GM19463 (cell line): Measurements from ENCODE around the gene GEMIN4.
"Not testable (repeated sequence)": the region's sequence is repeated elsewhere in the genome, so short reads cannot be mapped to it uniquely, and the experiment has no call there.

ENCODE experiments used
- ATAC-seq: cut with Tn5 transposase; IDR thresholded peaks from one replicate; pipeline ENCODE4 v1.9.1; 2021; ENCODE audit warnings: mild to moderate bottlenecking, moderate library complexity; ENCODE audit not compliant: unreplicated experiment

GEMIN4 gene

DNA sequence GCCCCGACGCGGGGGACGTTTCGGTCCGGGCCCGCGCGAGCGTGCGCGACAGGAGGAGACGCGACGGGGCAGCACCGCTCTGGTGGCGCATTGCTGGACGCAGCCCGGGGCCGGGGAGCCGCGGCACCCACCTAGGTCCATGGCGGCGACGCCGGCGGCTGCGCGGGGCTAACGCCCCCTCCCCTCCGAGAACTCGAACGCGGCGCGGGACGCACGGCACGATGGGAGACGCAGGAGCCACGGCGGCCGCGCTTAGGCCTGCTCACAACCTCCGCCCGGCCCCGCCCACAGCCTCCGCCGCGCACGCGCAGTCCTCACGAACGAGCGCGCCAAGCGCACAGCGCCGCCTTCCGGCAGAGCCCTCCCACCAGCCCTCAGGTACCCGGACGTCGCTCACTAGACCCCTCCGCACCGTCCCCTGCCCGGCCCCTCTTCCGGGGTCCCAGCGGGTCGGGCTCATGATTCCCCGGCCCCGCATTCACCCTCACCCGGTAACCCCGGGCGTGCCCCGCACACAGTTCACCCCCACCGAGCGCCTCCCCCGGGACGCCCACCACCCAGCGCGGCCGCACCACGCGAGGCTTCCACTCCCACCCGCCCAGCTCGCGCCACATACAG lies at the start of gene GEMIN4:
Gene GEMIN4 (minus strand): TSS at position 263 of the 618 bp plus-strand sequence. CDS start 122 bp downstream, at position 141.
- peak; percentile 82 for ATAC-seq

DNA sequence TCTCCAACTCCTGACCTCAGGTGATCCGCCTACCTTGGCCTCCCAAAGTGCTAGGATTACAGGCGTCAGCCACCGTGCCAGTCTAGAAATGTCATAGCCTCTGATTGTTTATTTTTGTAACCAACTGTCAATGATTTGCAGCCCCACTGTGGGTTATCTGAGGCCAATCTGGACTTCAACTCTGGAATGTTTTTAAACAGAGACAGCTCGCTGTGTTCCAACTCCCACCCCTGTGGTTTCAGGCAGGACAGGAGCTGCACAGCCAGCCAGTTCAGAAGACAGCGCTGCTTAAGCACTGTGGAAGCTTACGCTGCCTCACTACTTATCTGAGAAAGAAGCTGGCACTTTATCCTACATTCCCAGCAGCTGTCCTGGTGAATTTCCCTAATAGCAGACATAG lies 49.6 kb upstream of the GEMIN4 start:
- ATAC-seq = no peak

- ATAC-seq = no peak
Measured at GRCh38 chr17:800446-801242, 48.6 kb upstream of the GEMIN4 start.

DNA sequence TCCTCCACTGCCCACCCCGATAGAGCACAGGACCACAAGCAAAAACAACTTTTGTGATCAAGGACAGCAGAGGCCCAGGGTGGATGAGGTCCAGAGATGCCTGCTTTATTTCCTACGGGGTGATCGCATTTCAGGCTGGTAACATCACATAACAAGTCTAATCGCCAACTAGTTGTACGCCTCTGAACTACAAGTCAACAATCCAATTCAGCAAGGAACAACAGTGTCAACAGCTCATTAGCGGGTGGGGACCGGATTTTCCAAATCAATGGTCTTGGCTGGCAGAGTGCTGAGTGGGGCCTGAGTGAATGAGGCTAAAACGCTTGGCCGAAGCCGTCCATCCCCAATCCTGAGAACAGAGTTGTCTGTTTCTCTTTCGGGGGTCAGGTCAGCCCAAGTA lies 47.2 kb upstream of the GEMIN4 start:
- ATAC-seq = no peak

- no peak for ATAC-seq
Measured at GRCh38 chr17:798246-798645, 46.2 kb upstream of the GEMIN4 start.

DNA sequence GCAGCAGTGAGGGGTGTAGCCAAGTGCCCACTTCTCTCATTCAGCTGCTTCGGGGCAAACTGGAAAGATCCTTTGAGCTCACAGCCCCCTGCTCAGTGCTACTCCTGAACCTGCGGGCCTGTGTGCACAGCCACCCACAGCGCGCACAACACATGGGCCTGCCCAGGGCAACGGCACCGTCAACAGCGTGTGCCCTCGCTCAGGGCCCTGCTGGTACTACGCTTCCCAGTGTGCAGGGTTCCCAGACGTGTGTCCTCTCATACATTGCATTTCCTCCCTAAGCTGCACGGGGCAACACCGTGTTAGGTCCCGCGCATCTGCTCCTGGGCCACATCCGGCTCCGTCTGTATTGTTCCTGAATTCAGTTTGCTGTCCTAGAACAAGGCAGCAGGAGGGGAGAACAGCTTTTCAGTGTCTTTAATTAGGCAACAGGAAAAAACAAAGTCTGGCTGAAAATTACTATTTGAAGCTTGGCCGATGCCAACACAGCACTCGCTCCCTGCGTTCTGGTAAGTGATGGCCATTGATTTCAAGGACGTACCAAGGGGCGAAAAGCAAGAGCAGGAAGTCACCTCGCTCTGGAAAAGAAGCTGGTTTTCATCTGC lies 45.3 kb upstream of the GEMIN4 start:
- no peak for ATAC-seq

DNA sequence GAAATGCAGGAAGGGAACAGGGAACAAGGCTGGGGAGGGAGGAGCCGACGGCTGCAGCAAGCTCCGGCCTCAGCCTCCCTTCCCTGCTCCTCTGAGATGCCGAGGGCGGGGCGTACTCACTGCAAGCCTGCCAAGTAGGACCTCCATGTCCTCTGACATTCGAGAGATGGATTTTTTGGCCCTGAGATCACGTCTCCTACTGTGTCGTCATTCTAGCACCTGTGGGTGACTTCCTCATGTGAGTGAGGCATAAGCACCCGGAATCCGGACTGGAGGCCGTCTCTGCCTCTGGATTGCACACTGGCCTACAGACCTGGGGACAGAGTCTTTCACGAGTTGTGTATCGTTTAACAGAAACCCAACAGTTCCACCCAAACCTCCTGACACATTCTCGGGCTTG lies 44.5 kb upstream of the GEMIN4 start:
- ATAC-seq = no peak

GRCh38 chr17:795721-796120 lies 43.7 kb upstream of the GEMIN4 start:
- ATAC-seq = no peak

DNA sequence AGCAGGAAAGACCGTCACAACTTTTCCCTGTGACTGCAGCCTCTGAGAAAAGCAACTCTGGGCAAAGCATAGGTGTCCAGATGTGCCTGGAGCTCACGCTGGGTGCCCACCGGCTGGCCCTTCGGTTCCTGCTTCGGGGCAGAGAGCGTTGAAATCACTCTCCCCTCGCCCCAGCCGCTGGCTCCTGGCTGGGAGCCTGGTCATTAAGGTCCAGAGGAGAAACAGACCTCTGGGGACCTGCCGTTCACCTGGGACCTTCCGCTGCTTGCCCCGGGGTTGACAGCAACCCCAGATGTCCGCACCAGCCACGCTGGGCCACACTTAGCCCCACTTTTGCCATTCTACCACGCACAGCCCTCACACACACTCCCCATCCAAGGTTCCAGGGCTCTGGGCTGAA lies 43.2 kb upstream of the GEMIN4 start:
- no peak for ATAC-seq

DNA sequence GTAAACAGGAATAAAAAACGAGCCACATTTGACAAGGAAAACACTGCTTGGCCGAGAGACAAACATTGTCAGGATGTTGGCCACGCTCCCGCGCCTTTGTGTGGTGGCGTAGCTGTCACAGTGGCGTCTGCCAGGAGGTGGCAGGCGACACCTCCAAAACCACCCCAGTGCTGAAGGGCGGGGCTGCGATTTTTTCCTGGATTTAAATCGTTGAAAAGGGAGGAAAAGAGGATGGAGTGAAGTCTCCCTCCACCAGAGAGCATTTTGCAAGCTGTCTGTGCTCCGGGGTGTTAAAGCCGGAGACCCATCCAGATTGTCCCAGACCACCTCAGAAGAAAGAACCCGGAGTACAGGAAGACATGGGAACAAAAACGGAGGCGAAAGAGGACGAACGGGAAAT lies 42.8 kb upstream of the GEMIN4 start:
- ATAC-seq = no peak

- no peak for ATAC-seq
Measured at GRCh38 chr17:792277-792676, 40.2 kb upstream of the GEMIN4 start.

DNA sequence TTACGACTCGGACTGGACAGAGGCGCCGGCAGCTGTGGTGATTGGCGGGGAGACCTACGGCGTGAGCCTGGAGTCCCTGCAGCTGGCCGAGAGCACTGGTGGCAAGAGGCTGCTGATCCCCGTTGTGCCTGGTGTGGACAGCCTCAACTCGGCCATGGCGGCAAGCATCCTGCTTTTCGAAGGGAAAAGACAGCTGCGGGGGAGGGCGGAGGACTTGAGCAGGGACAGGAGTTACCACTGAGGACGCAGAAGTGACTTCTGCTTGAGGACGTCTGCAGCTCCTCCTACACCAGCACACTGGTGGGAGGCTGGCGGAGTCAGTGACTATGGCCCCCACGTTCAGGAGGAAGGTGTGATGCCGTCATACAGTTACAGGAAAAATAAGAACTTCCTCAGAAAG lies 39.8 kb upstream of the GEMIN4 start:
- ATAC-seq = no peak

DNA sequence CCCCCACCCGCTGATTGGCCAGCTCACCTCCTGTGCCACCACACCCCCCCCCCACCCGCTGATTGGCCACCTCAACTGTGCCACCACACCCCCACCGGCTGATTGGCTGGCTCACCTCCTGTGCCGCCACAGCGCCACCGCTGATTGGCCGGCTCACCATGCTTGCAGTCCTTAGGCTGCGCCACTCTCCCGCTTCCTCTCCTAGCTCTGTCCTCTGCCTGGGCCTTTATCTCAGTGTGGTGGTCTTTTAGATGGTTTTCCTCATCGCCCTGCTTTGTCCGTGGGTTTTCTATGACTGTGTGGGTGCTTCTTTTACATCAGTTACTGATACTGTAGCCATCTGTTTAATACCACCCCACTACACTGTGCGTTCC lies 38.8 kb upstream of the GEMIN4 start:
- ATAC-seq = not testable (repeated sequence)

- ATAC-seq = not testable (repeated sequence)
Measured at GRCh38 chr17:789931-790873, 38.1 kb upstream of the GEMIN4 start.

- ATAC-seq = no peak
Measured at GRCh38 chr17:789160-789840, 37.2 kb upstream of the GEMIN4 start.

DNA sequence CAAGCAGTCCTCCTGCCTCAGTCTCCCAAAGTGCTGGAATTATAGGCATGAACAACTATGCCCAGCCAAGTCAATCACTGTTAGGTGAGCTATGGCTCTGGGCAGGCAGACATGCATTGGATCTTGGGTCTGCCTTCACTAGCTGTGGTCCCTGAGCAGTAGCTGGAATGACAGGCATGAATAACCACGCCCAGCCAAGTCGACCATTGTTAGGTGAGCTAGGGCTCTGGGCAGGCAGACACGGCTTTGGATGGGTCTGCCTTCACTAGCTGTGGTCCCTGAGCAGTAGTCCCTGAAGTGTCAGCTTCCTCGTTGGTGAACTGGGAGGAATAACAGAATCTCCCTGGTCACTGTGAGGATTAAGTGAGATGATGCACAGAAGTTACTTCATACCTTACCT lies 36.5 kb upstream of the GEMIN4 start:
- ATAC-seq = no peak

DNA sequence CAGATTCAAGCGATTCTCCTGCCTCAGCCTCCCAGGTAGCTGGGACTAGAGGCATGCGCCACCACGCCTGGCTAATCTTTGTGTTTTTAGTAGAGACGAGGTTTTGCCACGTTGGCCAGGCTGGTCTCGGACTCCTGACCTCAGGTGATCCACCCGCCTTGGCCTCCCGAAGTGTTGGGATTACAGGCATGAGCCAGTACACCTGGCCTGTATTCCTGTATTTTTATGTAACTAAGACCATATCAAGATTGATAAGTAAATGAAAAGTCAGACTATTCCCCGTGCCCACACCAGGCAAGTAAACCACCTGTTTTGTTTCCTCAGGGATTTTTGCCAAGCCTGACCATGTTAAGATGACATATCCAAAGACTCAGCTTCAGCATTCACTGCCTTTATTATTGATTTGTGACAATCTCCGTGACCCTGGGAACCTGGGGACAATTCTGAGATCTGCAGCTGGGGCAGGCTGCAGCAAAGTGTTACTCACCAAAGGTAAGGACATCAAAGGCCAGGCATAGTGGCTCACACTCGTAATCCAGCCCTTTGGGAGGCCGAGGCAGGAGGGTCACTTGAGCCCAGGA lies 35.7 kb upstream of the GEMIN4 start:
- no peak for ATAC-seq

DNA sequence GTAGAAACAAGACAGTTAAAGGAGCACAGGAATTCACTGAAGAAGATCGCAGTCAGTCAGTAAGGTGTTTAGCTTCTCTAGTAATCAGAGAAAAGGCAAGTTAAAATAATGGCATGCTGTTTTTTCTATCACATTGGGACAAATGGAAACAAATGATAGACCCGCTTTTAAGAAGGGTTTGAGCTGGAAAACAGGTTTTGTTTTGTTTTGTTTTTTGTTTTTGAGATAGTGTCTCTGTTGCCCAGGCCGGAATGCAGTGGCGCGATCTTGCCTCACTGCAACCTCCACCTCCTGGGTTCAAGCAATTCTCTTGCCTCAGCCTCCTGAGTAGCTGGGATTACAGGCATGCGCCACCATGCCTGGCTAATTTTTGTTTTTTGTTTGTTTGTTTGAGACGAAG lies 33.8 kb upstream of the GEMIN4 start:
- not testable (repeated sequence) for ATAC-seq

- ATAC-seq = no peak
Measured at GRCh38 chr17:784143-784542, 32.1 kb upstream of the GEMIN4 start.
